Measurements from ENCODE around the gene SLC4A2. TPM values are rescaled to one million over a fixed set of nuclear protein-coding genes. Genes with fewer than 3 reads are reported as not detected.

SLC4A2 gene
- total and polyA plus RNA-seq, 4 donors = 27.5 to 98.8 (median 72.6) TPM

GRCh38 chr7:151088856-151089699, 29.7 kb downstream of the SLC4A2 start:
- 29% methylated on average over 30 of the region's 30 CpGs for WGBS
- peak overlapping the region in 1 of 2 donors; percentile 23 for H3K9ac ChIP-seq (ENCODE audit: low read depth in 1 of 2, low read length in 2 of 2)
- peak overlapping the region in 1 of 3 donors; percentile 75 for H3K4me3 ChIP-seq (ENCODE audit: low read depth in 1 of 3, low read length in 3 of 3)
- no peak for DNase-seq (ENCODE audit: low spot score)
- H3K27ac ChIP-seq (ENCODE audit: low read depth in 1 of 2, low read length in 2 of 2) = peak overlapping the region; percentile 81 to 93
- peaks cover 0 to 2% (median 0%) of the 10 kb centered on the region in 4 donors for H3K36me3 ChIP-seq (ENCODE audit: control insufficient read depth in 4 of 4, insufficient read depth in 3 of 4, low read depth in 1 of 4, low read length in 3 of 4)
- no peaks in the 10 kb centered on the region for H3K27me3 ChIP-seq (ENCODE audit: control insufficient read depth in 4 of 4, insufficient read depth in 4 of 4, low read length in 3 of 4)
- H3K9me3 ChIP-seq (ENCODE audit: control insufficient read depth in 4 of 4, low read length in 3 of 4) = no peaks in the 10 kb centered on the region
- TF ChIP-seq FOXA2 (IDR thresholded peaks at IDR 0.05) (no peak), JUND (IDR thresholded peaks at IDR 0.05) (no peak), ZBTB33 (IDR thresholded peaks at IDR 0.05) (no peak), RXRA (IDR thresholded peaks at IDR 0.05) (peak in 1 of 2 donors; percentile 15), EGR1 (IDR thresholded peaks at IDR 0.05; ENCODE audit: low read depth in 2 of 2) (no peak), RAD21 (IDR thresholded peaks at IDR 0.05) (no peak), HNF4A (conservative IDR thresholded peaks at IDR 0.05) (no peak), YY1 (IDR thresholded peaks at IDR 0.05) (no peak), HNF4G (IDR thresholded peaks at IDR 0.05) (no peak), TAF1 (conservative IDR thresholded peaks at IDR 0.05) (no peak), ATF3 (IDR thresholded peaks at IDR 0.05) (no peak), GABPA (IDR thresholded peaks at IDR 0.05 in 1 of 2, conservative IDR thresholded peaks at IDR 0.05 in 1 of 2) (no peak), FOXA1 (IDR thresholded peaks at IDR 0.05) (no peak), NR2F2 (IDR thresholded peaks at IDR 0.05) (peak; percentile 79), SP1 (IDR thresholded peaks at IDR 0.05) (peak; percentile 54)
- TF ChIP-seq, protein P1, sequence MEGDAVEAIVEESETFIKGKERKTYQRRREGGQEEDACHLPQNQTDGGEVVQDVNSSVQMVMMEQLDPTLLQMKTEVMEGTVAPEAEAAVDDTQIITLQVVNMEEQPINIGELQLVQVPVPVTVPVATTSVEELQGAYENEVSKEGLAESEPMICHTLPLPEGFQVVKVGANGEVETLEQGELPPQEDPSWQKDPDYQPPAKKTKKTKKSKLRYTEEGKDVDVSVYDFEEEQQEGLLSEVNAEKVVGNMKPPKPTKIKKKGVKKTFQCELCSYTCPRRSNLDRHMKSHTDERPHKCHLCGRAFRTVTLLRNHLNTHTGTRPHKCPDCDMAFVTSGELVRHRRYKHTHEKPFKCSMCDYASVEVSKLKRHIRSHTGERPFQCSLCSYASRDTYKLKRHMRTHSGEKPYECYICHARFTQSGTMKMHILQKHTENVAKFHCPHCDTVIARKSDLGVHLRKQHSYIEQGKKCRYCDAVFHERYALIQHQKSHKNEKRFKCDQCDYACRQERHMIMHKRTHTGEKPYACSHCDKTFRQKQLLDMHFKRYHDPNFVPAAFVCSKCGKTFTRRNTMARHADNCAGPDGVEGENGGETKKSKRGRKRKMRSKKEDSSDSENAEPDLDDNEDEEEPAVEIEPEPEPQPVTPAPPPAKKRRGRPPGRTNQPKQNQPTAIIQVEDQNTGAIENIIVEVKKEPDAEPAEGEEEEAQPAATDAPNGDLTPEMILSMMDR (IDR thresholded peaks at IDR 0.05; ENCODE audit: low read depth, low read length, missing input control) = no peak
- TF ChIP-seq, protein P2, sequence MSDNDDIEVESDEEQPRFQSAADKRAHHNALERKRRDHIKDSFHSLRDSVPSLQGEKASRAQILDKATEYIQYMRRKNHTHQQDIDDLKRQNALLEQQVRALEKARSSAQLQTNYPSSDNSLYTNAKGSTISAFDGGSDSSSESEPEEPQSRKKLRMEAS (IDR thresholded peaks at IDR 0.05) = peak; percentile 21
- TF ChIP-seq, protein P3, sequence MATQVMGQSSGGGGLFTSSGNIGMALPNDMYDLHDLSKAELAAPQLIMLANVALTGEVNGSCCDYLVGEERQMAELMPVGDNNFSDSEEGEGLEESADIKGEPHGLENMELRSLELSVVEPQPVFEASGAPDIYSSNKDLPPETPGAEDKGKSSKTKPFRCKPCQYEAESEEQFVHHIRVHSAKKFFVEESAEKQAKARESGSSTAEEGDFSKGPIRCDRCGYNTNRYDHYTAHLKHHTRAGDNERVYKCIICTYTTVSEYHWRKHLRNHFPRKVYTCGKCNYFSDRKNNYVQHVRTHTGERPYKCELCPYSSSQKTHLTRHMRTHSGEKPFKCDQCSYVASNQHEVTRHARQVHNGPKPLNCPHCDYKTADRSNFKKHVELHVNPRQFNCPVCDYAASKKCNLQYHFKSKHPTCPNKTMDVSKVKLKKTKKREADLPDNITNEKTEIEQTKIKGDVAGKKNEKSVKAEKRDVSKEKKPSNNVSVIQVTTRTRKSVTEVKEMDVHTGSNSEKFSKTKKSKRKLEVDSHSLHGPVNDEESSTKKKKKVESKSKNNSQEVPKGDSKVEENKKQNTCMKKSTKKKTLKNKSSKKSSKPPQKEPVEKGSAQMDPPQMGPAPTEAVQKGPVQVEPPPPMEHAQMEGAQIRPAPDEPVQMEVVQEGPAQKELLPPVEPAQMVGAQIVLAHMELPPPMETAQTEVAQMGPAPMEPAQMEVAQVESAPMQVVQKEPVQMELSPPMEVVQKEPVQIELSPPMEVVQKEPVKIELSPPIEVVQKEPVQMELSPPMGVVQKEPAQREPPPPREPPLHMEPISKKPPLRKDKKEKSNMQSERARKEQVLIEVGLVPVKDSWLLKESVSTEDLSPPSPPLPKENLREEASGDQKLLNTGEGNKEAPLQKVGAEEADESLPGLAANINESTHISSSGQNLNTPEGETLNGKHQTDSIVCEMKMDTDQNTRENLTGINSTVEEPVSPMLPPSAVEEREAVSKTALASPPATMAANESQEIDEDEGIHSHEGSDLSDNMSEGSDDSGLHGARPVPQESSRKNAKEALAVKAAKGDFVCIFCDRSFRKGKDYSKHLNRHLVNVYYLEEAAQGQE (IDR thresholded peaks at IDR 0.05) = no peak
- peaks cover 10 to 53% (median 38%) of the 10 kb centered on the region in 4 donors for H3K4me1 ChIP-seq (ENCODE audit: control insufficient read depth in 4 of 4, insufficient read depth in 4 of 4, low read length in 3 of 4)
